Measurements from ENCODE around the gene RYR3. TPM values are rescaled to one million over a fixed set of nuclear protein-coding genes. Genes with fewer than 3 reads are reported as not detected.

Gene RYR3
- total and polyA plus RNA-seq, 2 donors (not counting 1 experiment from before 2014, with no cell fraction given): not detected

DNA sequence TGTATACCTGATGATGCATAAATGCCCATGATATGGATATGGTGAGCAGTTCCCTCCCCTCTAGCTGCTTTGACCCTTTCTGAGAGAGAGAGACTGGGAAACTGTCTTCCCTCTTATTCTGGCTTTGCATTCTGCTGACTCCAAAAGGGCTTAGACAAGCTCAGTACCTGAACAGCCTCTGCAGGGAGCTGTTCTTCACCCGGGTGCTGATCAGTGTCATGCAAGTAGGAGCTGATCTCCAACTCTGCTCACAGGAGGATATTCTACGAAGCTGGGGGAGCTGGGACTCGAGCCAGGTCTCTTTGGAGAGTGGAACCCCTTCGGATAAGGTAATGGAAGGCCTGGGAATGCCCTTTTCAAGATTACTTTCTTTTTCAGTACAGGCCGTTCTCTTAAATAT is 237.1 kb downstream of the RYR3 start:
- TF ChIP-seq CTCF (IDR thresholded peaks at IDR 0.05): no peak
- TF ChIP-seq EZH2 (IDR thresholded peaks at IDR 0.05; ENCODE audit: borderline replicate concordance, insufficient read depth, low read depth, low read length, poor library complexity, severe bottlenecking): no peak
- Histone ChIP-seq H3K9me3 (ENCODE audit: control extremely low read depth in 1 of 3, control insufficient read depth in 2 of 3, insufficient read depth in 1 of 3, low read length in 2 of 3) (no peaks in the 10 kb centered on the region), H2AFZ (ENCODE audit: insufficient read depth, low read depth, low read length, poor library complexity, severe bottlenecking) (no peak overlapping the region), H4K20me1 (ENCODE audit: control insufficient read depth, insufficient read depth, low read length, poor library complexity, severe bottlenecking) (no peaks in the 10 kb centered on the region), H3K27ac (ENCODE audit: low read length in 2 of 2) (no peak overlapping the region), H3K79me2 (ENCODE audit: control insufficient read depth, insufficient read depth, low read length) (no peaks in the 10 kb centered on the region), H3K4me1 (ENCODE audit: control insufficient read depth in 2 of 2, insufficient read depth in 2 of 2, low read length in 2 of 2) (no peaks in the 10 kb centered on the region), H3K27me3 (replicated peaks in 1 of 4; ENCODE audit: control extremely low read depth in 1 of 4, control insufficient read depth in 3 of 4, insufficient read depth in 4 of 4, low read length in 3 of 4) (no peaks in the 10 kb centered on the region), H3K4me2 (replicated peaks; ENCODE audit: low read depth, low read length, poor library complexity, severe bottlenecking) (no peak overlapping the region), H3K9ac (ENCODE audit: low read length) (no peak overlapping the region), H3K4me3 (ENCODE audit: control extremely low read depth in 1 of 5, extremely low read depth in 1 of 5, insufficient read depth in 1 of 5, low read depth in 2 of 5, low read length in 4 of 5) (no peak overlapping the region), H3K36me3 (replicated peaks in 1 of 2; ENCODE audit: control extremely low read depth in 1 of 2, control insufficient read depth in 1 of 2, extremely low read depth in 1 of 2, insufficient read depth in 2 of 2, low read length in 1 of 2) (no peaks in the 10 kb centered on the region)
- Mint-ChIP-seq H3K4me1 (no peaks in the 10 kb centered on the region), H3K27ac (no peak overlapping the region), H3K27me3 (peaks cover 6% of the 10 kb centered on the region), H3K4me3 (no peak overlapping the region), H3K9me3 (ENCODE audit: insufficient read depth) (no peaks in the 10 kb centered on the region)
- CTCF ChIA-PET: no interaction called here
- WGBS (ENCODE audit: insufficient coverage): 18% methylated on average over 3 of the region's 5 CpGs
- intact Hi-C loops (cut with micrococcal nuclease): no loop called here
- no peak for DNase-seq
- POLR2A ChIA-PET: no interaction called here
- ATAC-seq (ENCODE audit: low read depth): no peak

DNA sequence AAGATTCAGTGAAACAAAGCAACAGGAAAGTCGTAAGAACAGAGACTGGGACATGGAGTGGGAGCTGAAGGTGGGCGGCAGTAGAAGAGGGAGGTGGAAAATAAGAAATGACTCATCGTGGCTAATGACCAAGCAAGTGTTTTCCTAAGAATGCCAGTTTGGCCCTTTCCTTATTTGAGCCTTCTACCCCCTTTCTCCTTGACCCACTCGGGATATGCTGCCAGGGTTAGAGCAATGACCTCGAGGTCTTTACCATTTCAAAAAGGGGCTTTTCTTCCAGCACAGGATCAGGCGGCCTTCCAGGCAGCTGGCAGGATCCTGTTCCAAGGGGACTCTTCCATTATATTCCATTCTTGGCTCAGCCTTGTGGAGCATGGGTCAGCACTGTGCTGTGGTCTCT is 241.1 kb downstream of the RYR3 start:
- Mint-ChIP-seq H3K4me3 (no peak overlapping the region), H3K27ac (no peak overlapping the region), H3K27me3 (no peaks in the 10 kb centered on the region), H3K9me3 (ENCODE audit: insufficient read depth) (no peaks in the 10 kb centered on the region), H3K4me1 (no peaks in the 10 kb centered on the region)
- 43% methylated on average over 5 of the region's 6 CpGs for WGBS (ENCODE audit: insufficient coverage)
- no peak for TF ChIP-seq CTCF (IDR thresholded peaks at IDR 0.05)
- no peak for TF ChIP-seq EZH2 (IDR thresholded peaks at IDR 0.05; ENCODE audit: borderline replicate concordance, insufficient read depth, low read depth, low read length, poor library complexity, severe bottlenecking)
- intact Hi-C loops (cut with micrococcal nuclease): no loop called here
- no peaks in the 10 kb centered on the region for H3K9me3 ChIP-seq (ENCODE audit: control extremely low read depth in 1 of 3, control insufficient read depth in 2 of 3, insufficient read depth in 1 of 3, low read length in 2 of 3)
- DNase-seq: no peak
- no peak overlapping the region for H3K9ac ChIP-seq (ENCODE audit: low read length)
- H3K4me1 ChIP-seq (ENCODE audit: control insufficient read depth in 2 of 2, insufficient read depth in 2 of 2, low read length in 2 of 2): no peaks in the 10 kb centered on the region
- CTCF ChIA-PET: no interaction called here
- H2AFZ ChIP-seq (ENCODE audit: insufficient read depth, low read depth, low read length, poor library complexity, severe bottlenecking): no peak overlapping the region
- ATAC-seq (ENCODE audit: low read depth): no peak
- H3K4me3 ChIP-seq (ENCODE audit: control extremely low read depth in 1 of 5, extremely low read depth in 1 of 5, insufficient read depth in 1 of 5, low read depth in 2 of 5, low read length in 4 of 5): no peak overlapping the region
- H3K79me2 ChIP-seq (ENCODE audit: control insufficient read depth, insufficient read depth, low read length): no peaks in the 10 kb centered on the region
- POLR2A ChIA-PET: no interaction called here
- no peaks in the 10 kb centered on the region for H4K20me1 ChIP-seq (ENCODE audit: control insufficient read depth, insufficient read depth, low read length, poor library complexity, severe bottlenecking)
- H3K4me2 ChIP-seq (replicated peaks; ENCODE audit: low read depth, low read length, poor library complexity, severe bottlenecking): no peak overlapping the region
- no peak overlapping the region for H3K27ac ChIP-seq (ENCODE audit: low read length in 2 of 2)
- H3K36me3 ChIP-seq (replicated peaks in 1 of 2; ENCODE audit: control extremely low read depth in 1 of 2, control insufficient read depth in 1 of 2, extremely low read depth in 1 of 2, insufficient read depth in 2 of 2, low read length in 1 of 2): no peaks in the 10 kb centered on the region
- H3K27me3 ChIP-seq (replicated peaks in 1 of 4; ENCODE audit: control extremely low read depth in 1 of 4, control insufficient read depth in 3 of 4, insufficient read depth in 4 of 4, low read length in 3 of 4): no peaks in the 10 kb centered on the region
